T-helper 1 cell treated with Interleukin-12 subunit alpha and Interleukin-12 subunit beta and Interleukin-4 antibody, amounts not matched to agents 30 μg/mL and 1 μg/mL, for 36 hours (primary cell): ENCODE measurements around the gene ETV6.
"Not testable (repeated sequence)": the region's sequence is repeated elsewhere in the genome, so short reads cannot be mapped to it uniquely, and the experiment has no call there.

Experiments
- H3K27ac Mint-ChIP-seq: one replicate; pipeline ENCODE4 v1.8.0; 2021; ENCODE audit warnings: mild to moderate bottlenecking, mixed read lengths
- H3K27me3 Mint-ChIP-seq: one replicate; pipeline ENCODE4 v1.8.0; 2021; ENCODE audit warnings: low read depth, mixed read lengths
- H3K36me3 Mint-ChIP-seq: one replicate; pipeline ENCODE4 v1.8.0; 2021; ENCODE audit warnings: low read depth, mixed read lengths
- H3K4me1 Mint-ChIP-seq: one replicate; pipeline ENCODE4 v1.8.0; 2021; ENCODE audit warnings: low read depth, mixed read lengths
- H3K4me3 Mint-ChIP-seq: one replicate; pipeline ENCODE4 v1.8.0; 2021; ENCODE audit warnings: mild to moderate bottlenecking, moderate library complexity, mixed read lengths
- H3K9me3 Mint-ChIP-seq: one replicate; pipeline ENCODE4 v1.8.0; 2021; ENCODE audit warnings: mixed read lengths

ETV6 gene

GRCh38 chr12:11631288-11631687 lies 18.2 kb upstream of the ETV6 start:
- Mint-ChIP-seq H3K4me1 (no peaks in the 10 kb centered on the region), H3K27ac (no peak overlapping the region), H3K27me3 (peaks cover 5% of the 10 kb centered on the region), H3K36me3 (no peaks in the 10 kb centered on the region), H3K9me3 (peaks cover 15% of the 10 kb centered on the region), H3K4me3 (no peak overlapping the region)

GRCh38 chr12:11631881-11632280 lies 17.6 kb upstream of the ETV6 start:
- H3K4me1 Mint-ChIP-seq, H3K36me3 Mint-ChIP-seq, H3K27me3 Mint-ChIP-seq, H3K4me3 Mint-ChIP-seq, H3K27ac Mint-ChIP-seq: not testable (repeated sequence)
- H3K9me3 Mint-ChIP-seq = peaks cover 17% of the 10 kb centered on the region

DNA sequence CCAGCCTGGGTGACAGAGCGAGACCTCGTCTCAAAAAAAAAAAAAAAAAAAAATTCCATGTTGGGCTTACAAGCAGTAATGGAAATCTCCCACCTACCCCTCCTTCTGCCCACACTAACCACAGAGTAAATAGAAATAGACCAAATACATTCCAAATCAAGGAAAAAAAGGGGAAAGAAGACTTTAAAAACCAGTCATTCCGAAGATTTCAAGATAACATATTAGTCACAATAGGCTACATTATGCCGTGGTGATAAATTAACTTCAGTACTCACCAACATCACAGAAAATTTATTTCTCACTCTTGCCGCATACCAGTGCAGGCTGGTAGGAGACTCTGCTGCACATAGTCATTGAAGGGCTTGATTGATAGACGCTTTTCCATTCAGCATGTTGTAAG lies 15.5 kb upstream of the ETV6 start:
- H3K4me1 Mint-ChIP-seq = no peaks in the 10 kb centered on the region
- no peak overlapping the region for H3K4me3 Mint-ChIP-seq
- peaks cover 5% of the 10 kb centered on the region for H3K27me3 Mint-ChIP-seq
- no peaks in the 10 kb centered on the region for H3K36me3 Mint-ChIP-seq
- H3K27ac Mint-ChIP-seq = no peak overlapping the region
- peaks cover 18% of the 10 kb centered on the region for H3K9me3 Mint-ChIP-seq

DNA sequence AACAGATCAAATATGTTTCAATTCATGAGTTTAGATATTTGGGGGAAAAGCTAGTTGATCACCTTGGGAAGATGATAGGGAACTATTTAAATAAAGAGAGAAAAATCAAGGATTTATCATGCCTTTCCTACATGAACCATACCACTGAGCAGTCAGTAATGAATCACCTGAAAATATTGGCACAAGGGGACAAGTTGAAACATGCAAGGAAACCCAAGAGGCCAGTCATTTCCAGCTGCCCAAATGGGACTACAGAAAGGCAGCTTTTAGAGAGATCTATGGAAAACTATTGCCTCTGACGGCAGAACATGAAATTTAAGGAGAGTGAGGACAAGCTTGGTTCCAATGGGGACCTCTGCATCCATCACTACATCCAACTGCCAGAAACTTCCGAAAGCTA lies 14.1 kb upstream of the ETV6 start:
- Mint-ChIP-seq H3K4me3 (no peak overlapping the region), H3K27ac (no peak overlapping the region), H3K4me1 (no peaks in the 10 kb centered on the region), H3K36me3 (no peaks in the 10 kb centered on the region), H3K9me3 (peaks cover 22% of the 10 kb centered on the region), H3K27me3 (peaks cover 5% of the 10 kb centered on the region)

- H3K9me3 Mint-ChIP-seq = peaks cover 27% of the 10 kb centered on the region
- H3K27me3 Mint-ChIP-seq = peaks cover 5% of the 10 kb centered on the region
- no peak overlapping the region for H3K27ac Mint-ChIP-seq
- H3K36me3 Mint-ChIP-seq = no peaks in the 10 kb centered on the region
- peaks cover 2% of the 10 kb centered on the region for H3K4me1 Mint-ChIP-seq
- no peak overlapping the region for H3K4me3 Mint-ChIP-seq
These were observed 11.1 kb upstream of the ETV6 start for GRCh38 chr12:11638315-11638916.

DNA sequence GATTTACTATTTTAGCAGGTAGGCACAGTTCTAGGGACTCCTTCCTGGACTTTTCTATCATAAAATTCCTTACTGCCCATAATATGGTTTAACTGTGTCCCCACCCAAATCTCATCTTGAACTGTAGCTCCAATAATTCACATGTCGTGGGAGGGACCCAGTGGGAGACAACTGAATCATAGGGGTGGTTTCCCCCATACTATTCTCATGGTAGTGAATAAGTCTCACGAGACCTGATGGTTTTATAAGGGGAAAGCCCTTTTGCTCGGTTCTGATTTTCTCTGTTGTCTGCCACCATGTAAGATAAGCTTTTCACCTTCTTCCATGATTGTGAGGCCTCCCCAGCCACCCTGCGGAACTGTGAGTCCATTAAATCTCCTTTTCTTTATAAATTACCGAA lies 10.0 kb upstream of the ETV6 start:
- Mint-ChIP-seq H3K27ac (no peak overlapping the region), H3K36me3 (no peaks in the 10 kb centered on the region), H3K27me3 (no peaks in the 10 kb centered on the region), H3K4me3 (no peak overlapping the region), H3K9me3 (peaks cover 21% of the 10 kb centered on the region), H3K4me1 (peaks cover 2% of the 10 kb centered on the region)

- H3K27me3 Mint-ChIP-seq = no peaks in the 10 kb centered on the region
- H3K27ac Mint-ChIP-seq = no peak overlapping the region
- H3K4me3 Mint-ChIP-seq = no peak overlapping the region
- H3K9me3 Mint-ChIP-seq = peaks cover 13% of the 10 kb centered on the region
- H3K36me3 Mint-ChIP-seq = no peaks in the 10 kb centered on the region
- peaks cover 2% of the 10 kb centered on the region for H3K4me1 Mint-ChIP-seq
These were observed 8.0 kb upstream of the ETV6 start for GRCh38 chr12:11641522-11641921.

- no peak overlapping the region for H3K4me3 Mint-ChIP-seq
- H3K36me3 Mint-ChIP-seq = no peaks in the 10 kb centered on the region
- peaks cover 9% of the 10 kb centered on the region for H3K9me3 Mint-ChIP-seq
- H3K27me3 Mint-ChIP-seq = no peaks in the 10 kb centered on the region
- H3K4me1 Mint-ChIP-seq = peaks cover 4% of the 10 kb centered on the region
- no peak overlapping the region for H3K27ac Mint-ChIP-seq
These were observed 6.7 kb upstream of the ETV6 start for GRCh38 chr12:11642785-11643184.

GRCh38 chr12:11645391-11645790 lies 4.1 kb upstream of the ETV6 start:
- H3K9me3 Mint-ChIP-seq = peaks cover 6% of the 10 kb centered on the region
- H3K27ac Mint-ChIP-seq = no peak overlapping the region
- no peaks in the 10 kb centered on the region for H3K27me3 Mint-ChIP-seq

DNA sequence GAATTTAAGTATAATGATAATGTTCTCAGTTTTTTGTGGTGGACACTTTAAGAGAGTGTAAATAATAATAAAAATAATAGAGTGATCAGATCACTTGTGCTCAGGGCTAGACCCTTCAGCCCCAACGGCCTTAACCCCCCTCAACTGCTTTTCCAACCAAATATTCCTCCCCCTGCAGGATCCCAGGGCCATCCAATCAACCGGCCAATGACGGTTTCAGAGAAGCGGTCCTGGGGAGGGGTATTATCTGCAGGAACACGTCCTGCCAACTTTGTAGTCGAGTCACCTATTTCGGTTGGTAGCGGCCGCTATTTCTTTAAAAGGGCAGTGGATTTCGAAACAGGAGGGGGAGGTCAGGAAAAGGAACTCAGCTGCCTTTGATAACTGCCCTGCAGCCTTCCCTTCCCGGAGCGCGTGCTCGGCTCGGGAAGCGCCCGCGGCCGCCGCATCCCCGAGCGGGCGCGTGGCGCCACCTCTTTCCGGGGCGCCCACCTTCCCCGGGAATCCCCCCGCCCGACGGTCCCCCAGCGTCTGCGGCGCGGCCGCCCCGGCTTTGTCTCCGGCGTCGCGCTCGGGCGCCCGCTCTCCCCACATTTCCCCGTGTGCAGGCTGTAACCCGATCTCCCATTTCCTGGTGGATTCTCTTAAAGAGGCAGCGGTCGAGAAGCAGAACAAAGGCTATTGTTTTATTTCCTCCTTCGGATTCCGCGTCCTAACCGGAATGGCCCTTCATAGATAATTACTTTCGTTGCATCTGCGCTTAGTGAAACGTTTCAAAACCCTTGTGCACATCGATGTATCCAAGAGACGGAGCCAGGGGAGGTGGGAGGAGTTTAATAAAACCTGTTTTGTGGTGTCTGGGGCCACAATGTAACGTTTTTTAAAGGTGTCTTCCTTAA lies 711 bp upstream of the ETV6 start:
- H3K27ac Mint-ChIP-seq = peak overlapping the region; percentile 96
- peaks cover 9% of the 10 kb centered on the region for H3K36me3 Mint-ChIP-seq
- H3K9me3 Mint-ChIP-seq = no peaks in the 10 kb centered on the region
- peak overlapping the region; percentile 93 for H3K4me3 Mint-ChIP-seq
- peaks cover 25% of the 10 kb centered on the region for H3K4me1 Mint-ChIP-seq
- H3K27me3 Mint-ChIP-seq = no peaks in the 10 kb centered on the region

More at GRCh38 chr12:11645391-11645790, 4.1 kb upstream of the ETV6 start:
- Mint-ChIP-seq H3K4me3 (no peak overlapping the region), H3K4me1 (peaks cover 6% of the 10 kb centered on the region), H3K36me3 (peaks cover 4% of the 10 kb centered on the region)

DNA sequence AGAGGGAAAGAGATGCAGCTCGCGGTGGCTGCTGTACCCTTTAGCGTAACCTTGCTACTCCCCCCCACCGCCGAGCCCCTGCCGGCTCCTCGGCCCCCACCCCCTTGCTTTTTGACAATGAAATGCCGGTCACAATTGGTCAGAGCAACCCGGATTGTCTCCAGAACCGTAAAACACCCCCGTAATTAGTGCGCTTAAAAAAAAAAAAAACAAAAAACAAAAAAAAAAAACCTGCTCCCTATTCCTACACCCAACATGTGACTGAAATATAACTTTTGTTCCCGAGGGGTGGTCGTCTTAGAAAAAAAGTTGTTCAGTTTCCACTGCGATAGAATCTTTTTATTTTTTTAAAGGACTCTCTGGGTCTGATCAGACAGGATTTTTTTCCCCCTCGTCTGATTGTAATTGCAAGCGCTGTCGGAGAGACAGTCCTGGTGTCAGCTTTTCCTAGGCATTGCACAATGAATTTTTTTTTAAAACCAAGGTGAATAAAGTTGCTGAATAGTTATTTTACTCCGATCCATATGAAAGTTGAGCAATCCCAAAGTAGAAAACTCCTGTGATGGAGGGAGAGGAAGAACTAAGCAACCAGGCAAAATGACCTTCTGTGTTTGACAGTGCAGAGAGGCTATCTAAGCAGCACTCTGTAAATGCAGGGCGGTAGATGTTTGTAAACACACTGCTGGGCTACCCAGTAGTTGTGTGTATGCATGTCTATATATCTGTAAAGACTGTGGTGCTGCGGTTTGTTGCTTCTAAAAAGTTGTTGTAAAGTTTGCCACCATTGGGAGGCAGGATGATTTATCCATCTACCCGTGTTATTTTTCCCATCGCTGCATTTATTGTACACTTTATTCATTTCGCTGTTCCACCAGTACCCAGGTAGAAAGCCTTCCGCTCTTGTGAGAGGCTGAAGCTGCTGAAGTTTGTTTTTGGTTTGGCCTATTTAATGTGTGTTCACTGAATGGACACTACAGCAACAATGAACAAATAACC lies 1.1 kb downstream of the ETV6 start:
- Mint-ChIP-seq H3K4me3 (peak overlapping the region; percentile 93), H3K4me1 (peaks cover 38% of the 10 kb centered on the region), H3K36me3 (peaks cover 9% of the 10 kb centered on the region), H3K27me3 (no peaks in the 10 kb centered on the region), H3K27ac (peak overlapping the region; percentile 96), H3K9me3 (no peaks in the 10 kb centered on the region)

DNA sequence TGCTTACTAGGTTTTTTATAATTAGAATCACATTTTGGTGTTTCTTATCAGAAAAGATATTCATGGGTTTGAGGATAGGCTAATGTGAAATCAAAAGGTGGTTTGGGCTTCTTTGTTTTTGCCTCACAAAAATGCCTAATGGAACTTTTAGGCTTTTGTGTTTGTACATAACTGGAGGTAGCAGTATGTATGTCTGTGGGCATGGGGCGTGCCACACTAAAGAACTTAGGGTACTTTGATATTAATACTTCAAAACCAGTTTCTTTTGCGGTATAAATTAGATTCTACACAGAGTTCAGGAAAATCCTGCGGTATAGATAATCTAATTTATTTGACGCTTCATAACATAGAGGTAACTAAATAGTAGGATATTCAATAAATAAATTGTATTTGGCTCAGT lies 1.9 kb downstream of the ETV6 start:
- Mint-ChIP-seq H3K9me3 (no peaks in the 10 kb centered on the region), H3K4me3 (peak overlapping the region; percentile 93), H3K4me1 (peaks cover 43% of the 10 kb centered on the region), H3K27ac (peak overlapping the region; percentile 96), H3K27me3 (no peaks in the 10 kb centered on the region), H3K36me3 (peaks cover 10% of the 10 kb centered on the region)

DNA sequence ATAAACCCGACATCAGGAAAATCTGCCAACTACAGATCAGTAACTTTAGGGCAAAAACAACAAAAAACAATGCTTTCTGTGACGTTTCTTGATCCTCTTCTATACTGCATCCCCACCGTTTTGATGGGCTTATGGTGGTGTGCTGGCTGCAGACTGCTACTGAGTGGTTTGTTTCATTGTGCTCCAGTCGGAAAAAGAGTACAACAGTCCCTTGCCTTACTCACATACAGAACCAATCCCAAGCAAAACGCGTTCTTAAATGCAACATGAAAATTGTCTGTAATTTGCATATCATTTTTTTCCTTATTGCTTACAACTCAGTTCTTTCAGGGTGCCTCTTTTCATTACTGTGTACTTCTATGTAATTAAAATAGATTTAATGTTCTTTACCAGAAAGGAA lies 2.3 kb downstream of the ETV6 start:
- Mint-ChIP-seq H3K36me3 (peaks cover 14% of the 10 kb centered on the region), H3K27ac (peak overlapping the region; percentile 96), H3K27me3 (no peaks in the 10 kb centered on the region), H3K4me3 (peak overlapping the region; percentile 93), H3K9me3 (no peaks in the 10 kb centered on the region), H3K4me1 (peaks cover 47% of the 10 kb centered on the region)

DNA sequence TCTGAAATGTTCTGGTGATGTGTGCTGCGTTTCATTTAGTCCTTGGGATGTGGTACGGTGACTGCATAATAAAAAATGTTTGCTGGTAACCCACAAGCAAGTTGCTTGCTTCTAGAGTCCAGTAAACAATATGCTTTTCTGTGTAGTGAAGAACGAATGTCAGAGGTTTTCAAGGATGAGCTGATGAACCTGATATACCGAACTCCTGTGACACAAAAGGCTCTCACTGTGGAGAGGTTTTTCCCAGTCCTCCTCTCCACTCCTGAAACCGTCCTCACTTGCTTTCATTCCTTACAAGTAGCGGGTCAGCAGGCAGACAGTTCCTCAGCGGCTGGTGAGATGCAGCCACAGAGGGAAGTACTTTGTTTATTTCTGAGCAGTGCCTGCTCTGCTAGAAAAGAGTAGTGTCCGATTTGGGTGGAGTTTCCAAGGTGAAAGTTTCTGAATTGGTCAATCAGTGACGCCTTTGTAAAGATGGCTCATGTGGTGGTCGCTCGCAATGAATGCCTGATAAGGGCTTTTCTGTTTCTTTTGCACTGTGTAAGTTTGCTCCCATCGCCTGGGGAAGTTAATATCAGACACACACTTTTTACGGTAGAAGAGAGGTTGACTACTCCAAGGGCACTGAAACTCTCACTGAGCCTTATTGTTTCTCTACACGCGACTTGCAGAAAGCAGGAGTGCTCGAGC lies 3.0 kb downstream of the ETV6 start:
- Mint-ChIP-seq H3K4me1 (peaks cover 52% of the 10 kb centered on the region), H3K9me3 (no peaks in the 10 kb centered on the region), H3K36me3 (peaks cover 21% of the 10 kb centered on the region), H3K27ac (peak overlapping the region; percentile 96), H3K4me3 (peak overlapping the region; percentile 93), H3K27me3 (no peaks in the 10 kb centered on the region)
